ENCODE measurements around the gene DVL1.

GRCh38 chr1:1307261-1307922 is 41.8 kb downstream of the DVL1 start:
- TF ChIP-seq NCOA1 (CRISPR knock-in tag; IDR thresholded peaks at IDR 0.05) (no peak), ZNF788 (CRISPR knock-in tag; IDR thresholded peaks at IDR 0.05; ENCODE audit: borderline replicate concordance) (no peak), GABPA (IDR thresholded peaks at IDR 0.05; ENCODE audit: low read depth, low read length) (no peak), GABPA (CRISPR knock-in tag; IDR thresholded peaks at IDR 0.05; ENCODE audit: low read depth) (no peak), CTCF (CRISPR knock-in tag; IDR thresholded peaks at IDR 0.05) (no peak), ZNF530 (CRISPR knock-in tag; IDR thresholded peaks at IDR 0.05; ENCODE audit: low read depth) (no peak)

Data from HepG2 (cell line).